Tibial nerve (tissue), 4 donors: Measurements from ENCODE around the gene ARFGAP2. TPM values are rescaled to one million over a fixed set of nuclear protein-coding genes. Genes with fewer than 3 reads are reported as not detected.

Experiments used
- DNase-seq, 2 donors: peaks; one replicate each; pipeline ENCODE4 v3.0.0-alpha.2; 2019; ENCODE audit warnings: low spot score in 2 of 2
- H3K27ac ChIP-seq, 4 donors: fragments of 200-600 bp; sonication (generic) in 3 of 4; one replicate each; pipeline ENCODE4 v1.5.1; 2017 to 2019; ENCODE audit warnings: mild to moderate bottlenecking in 1 of 4
- H3K27me3 ChIP-seq, 2 donors: fragments of 200-600 bp; sonication (generic) in 1 of 2; one replicate each; pipeline versions ENCODE4 v1.5.1 to v1.6.0; 2017 to 2019
- H3K36me3 ChIP-seq, 3 donors: fragments of 200-600 bp; sonication (generic); one replicate each; pipeline ENCODE4 v1.5.1; 2018 to 2019
- H3K4me1 ChIP-seq, 4 donors: fragments of 200-600 bp; sonication (generic) in 3 of 4; one replicate each; pipeline ENCODE4 v1.5.1; 2017 to 2019
- H3K4me3 ChIP-seq, 4 donors: fragments of 200-600 bp; sonication (generic) in 3 of 4; one replicate each; pipeline ENCODE4 v1.5.1; 2017 to 2019; ENCODE audit warnings: mild to moderate bottlenecking in 1 of 4, moderate library complexity in 1 of 4
- H3K9me3 ChIP-seq, 4 donors: fragments of 200-600 bp; sonication (generic) in 3 of 4; one replicate each; pipeline ENCODE4 v1.5.1; 2017 to 2019
- EP300 ChIP-seq, 2 donors: sonication (generic); formaldehyde crosslinking; IDR thresholded peaks; one replicate each; pipeline ENCODE4 v1.6.1; 2017; ENCODE audit warnings: antibody characterized with exemption in 2 of 2, mild to moderate bottlenecking in 1 of 2
- POLR2A ChIP-seq, 2 donors: fragments of 450-650 bp; IDR thresholded peaks; one replicate each; pipeline ENCODE4 v1.6.1; 2017; ENCODE audit warnings: antibody characterized with exemption in 2 of 2, mild to moderate bottlenecking in 2 of 2, moderate library complexity in 2 of 2
- WGBS, 2 donors: methylation state at CpG; one replicate each; pipeline ENCODE4 v1.1.5; 2018; 5-methylcytosine and 5-hydroxymethylcytosine counted together
- total RNA-seq, 4 donors: library from RNA; depleted of rRNA; stranded (reverse); fragments of >200 nt; gene quantifications; one replicate each; pipeline ENCODE4 v1.1.0, GENCODE V29; 2016
- TF ChIP-seq, protein P1 (sequence below), 5 experiments: fragments of 200-600 bp in 3 of 5; fragments of 450-650 bp in 2 of 5; sonication (generic) in 3 of 5; IDR thresholded peaks; one replicate each; pipeline ENCODE4 v1.5.1; 2016 to 2019; ENCODE audit warnings: antibody characterized with exemption in 5 of 5, mild to moderate bottlenecking in 3 of 5, moderate library complexity in 2 of 5

ARFGAP2 gene
- total RNA-seq, 4 donors from 2014 or later, result 164 to 209 (median 176) TPM

DNA sequence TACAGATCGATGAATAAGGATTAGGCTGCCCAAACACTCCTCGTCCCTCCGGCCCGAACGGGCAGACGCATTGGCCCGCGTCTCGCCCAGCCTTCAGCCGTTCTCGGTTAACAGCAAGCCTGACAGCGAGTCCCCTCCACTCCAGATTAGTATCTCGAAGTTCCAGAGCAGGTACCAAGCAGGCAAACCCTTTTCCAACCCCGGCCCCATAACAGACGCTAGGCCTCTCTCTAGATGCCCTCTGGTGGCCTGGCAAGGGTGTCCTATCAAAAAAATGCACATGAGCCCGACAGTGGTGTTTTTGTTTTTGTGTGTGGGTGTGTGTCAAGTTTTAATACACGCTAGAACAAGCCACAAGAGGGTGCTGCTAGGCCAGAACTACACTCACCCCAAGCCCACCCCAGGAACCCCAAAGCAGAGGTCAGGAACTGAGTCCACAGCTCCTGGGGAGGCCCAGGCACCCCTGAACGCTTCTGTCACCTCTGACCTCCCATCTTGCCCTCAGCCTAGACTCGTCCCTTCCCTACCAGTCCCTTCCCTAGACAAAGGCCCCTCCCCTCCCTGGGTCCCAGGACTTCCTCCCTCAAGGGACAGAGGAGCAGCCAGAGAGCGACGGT lies 658 bp upstream of the ARFGAP2 start:
- WGBS, 2 donors, result 0 to 3% methylated on average over 17 to 20 of the region's 21 CpGs
- peak; percentile 48 to 76 for DNase-seq
- H3K27me3 ChIP-seq, result no peaks in the 10 kb centered on the region
- H3K9me3 ChIP-seq, result no peaks in the 10 kb centered on the region
- peak overlapping the region; percentile 47 to 98 (median 88) for H3K4me3 ChIP-seq
- peak overlapping the region; percentile 97 to 100 (median 98) for H3K27ac ChIP-seq
- H3K4me1 ChIP-seq, result peaks cover 3 to 69% (median 21%) of the 10 kb centered on the region in 4 donors
- H3K36me3 ChIP-seq, result peaks cover 0 to 59% (median 3%) of the 10 kb centered on the region in 3 donors
- TF ChIP-seq EP300 (IDR thresholded peaks at IDR 0.05) (peak; percentile 2 to 33), POLR2A (IDR thresholded peaks at IDR 0.05) (no peak)
- TF ChIP-seq, protein P1, sequence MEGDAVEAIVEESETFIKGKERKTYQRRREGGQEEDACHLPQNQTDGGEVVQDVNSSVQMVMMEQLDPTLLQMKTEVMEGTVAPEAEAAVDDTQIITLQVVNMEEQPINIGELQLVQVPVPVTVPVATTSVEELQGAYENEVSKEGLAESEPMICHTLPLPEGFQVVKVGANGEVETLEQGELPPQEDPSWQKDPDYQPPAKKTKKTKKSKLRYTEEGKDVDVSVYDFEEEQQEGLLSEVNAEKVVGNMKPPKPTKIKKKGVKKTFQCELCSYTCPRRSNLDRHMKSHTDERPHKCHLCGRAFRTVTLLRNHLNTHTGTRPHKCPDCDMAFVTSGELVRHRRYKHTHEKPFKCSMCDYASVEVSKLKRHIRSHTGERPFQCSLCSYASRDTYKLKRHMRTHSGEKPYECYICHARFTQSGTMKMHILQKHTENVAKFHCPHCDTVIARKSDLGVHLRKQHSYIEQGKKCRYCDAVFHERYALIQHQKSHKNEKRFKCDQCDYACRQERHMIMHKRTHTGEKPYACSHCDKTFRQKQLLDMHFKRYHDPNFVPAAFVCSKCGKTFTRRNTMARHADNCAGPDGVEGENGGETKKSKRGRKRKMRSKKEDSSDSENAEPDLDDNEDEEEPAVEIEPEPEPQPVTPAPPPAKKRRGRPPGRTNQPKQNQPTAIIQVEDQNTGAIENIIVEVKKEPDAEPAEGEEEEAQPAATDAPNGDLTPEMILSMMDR (IDR thresholded peaks at IDR 0.05), result peak; percentile 52 to 93 (median 80)

DNA sequence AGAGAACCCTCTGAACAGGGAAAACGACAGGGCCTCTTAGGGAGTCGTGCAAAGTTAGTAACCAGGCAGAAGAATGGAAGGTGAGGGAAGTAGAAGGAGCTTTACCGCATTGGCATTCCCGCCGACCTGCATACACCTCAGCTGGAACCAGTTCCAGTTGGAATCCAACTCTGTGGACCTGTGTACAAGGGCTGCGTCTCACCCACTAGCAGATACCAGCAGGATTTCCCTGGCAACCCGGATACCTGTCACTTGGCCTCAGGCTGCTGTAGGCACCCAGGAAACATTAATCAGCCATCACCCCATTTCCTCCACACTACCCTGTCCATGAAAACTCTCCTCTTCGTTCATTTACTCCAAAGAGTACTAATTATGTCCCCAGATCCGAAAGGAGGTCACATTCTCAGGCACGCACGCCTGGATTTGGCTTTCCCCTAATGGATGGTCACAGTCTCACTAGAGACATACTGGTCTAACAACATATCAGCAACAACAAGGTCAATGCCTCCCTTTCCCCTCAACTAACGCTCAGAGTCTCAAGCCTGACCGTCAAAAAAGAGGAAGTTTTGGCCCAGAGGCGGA lies 842 bp downstream of the ARFGAP2 start:
- peak overlapping the region; percentile 97 to 100 (median 98) for H3K27ac ChIP-seq
- peaks cover 0 to 69% (median 3%) of the 10 kb centered on the region in 3 donors for H3K36me3 ChIP-seq
- H3K4me1 ChIP-seq, result peaks cover 3 to 81% (median 21%) of the 10 kb centered on the region in 4 donors
- peak overlapping the region; percentile 87 to 98 (median 93) for H3K4me3 ChIP-seq
- 34% methylated on average over 14 of the region's 14 CpGs for whole genome bisulfite sequencing, 2 donors
- no peaks in the 10 kb centered on the region for H3K27me3 ChIP-seq
- TF ChIP-seq POLR2A (IDR thresholded peaks at IDR 0.05) (no peak), EP300 (IDR thresholded peaks at IDR 0.05) (no peak)
- TF ChIP-seq, protein P1 (IDR thresholded peaks at IDR 0.05), result no peak
- DNase-seq, result no peak
- no peaks in the 10 kb centered on the region for H3K9me3 ChIP-seq

DNA sequence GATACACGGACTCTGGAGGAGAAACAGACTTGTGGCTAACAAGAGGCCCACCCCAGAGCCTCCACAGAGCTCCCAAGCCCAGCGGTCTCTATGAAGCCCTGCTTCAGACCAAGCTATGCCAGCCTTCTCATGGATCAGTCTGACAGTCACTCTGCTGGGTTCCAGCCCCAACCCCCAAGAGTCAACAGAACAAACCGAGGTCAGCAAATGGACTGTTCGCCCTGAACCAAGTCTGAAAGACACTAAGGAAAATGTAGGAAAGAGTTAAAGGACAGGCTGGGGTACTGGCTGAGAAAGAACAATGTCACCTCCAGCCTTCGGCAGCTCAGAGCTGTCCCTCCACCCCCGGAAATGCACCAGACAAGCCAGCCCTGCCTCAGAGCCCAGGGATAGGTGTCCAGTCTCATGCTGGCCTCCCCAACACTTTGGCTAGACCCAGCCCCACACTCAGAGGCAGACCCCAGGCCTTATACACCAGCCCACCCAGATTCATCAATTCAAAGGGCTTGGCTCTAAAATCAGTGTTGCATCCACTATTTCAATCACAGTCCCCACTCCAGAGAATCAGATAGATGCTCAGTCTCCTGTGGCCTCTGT lies 3.8 kb downstream of the ARFGAP2 start:
- H3K9me3 ChIP-seq, result no peaks in the 10 kb centered on the region
- 66 to 77% methylated on average over 6 of the region's 6 CpGs for WGBS, 2 donors
- TF ChIP-seq, protein P1 (IDR thresholded peaks at IDR 0.05), result no peak
- H3K27me3 ChIP-seq, result no peaks in the 10 kb centered on the region
- H3K4me1 ChIP-seq, result peaks cover 3 to 56% (median 16%) of the 10 kb centered on the region in 4 donors
- H3K4me3 ChIP-seq, result no peak overlapping the region
- H3K36me3 ChIP-seq, result peaks cover 8 to 75% (median 15%) of the 10 kb centered on the region in 3 donors
- H3K27ac ChIP-seq, result no peak overlapping the region
- no peak for DNase-seq

DNA sequence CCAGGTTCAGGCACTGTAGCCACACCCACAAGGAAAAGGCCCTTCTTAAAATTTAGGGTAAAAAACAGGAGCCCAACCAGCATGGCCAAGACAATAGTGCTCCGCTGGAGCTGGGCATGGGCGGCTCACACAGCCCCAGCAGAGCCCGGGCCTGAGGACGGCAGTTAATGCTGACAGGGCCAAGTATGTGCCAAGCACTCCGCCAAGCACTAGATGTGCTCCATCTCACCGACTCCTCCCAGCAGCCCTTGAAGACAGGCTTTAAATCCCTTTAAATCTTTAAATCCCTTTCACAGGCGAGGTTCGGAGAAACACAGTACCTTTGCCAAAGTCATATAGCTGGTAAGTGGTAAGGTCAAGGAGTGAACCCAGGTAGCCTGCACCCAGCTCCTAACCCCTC lies 4.8 kb downstream of the ARFGAP2 start:
- WGBS, 2 donors, result 70 to 81% methylated on average over 8 of the region's 8 CpGs
- H3K4me3 ChIP-seq, result no peak overlapping the region
- no peaks in the 10 kb centered on the region for H3K27me3 ChIP-seq
- DNase-seq, result no peak
- peaks cover 3 to 50% (median 11%) of the 10 kb centered on the region in 4 donors for H3K4me1 ChIP-seq
- no peaks in the 10 kb centered on the region for H3K9me3 ChIP-seq
- H3K36me3 ChIP-seq, result peaks cover 9 to 84% (median 18%) of the 10 kb centered on the region in 3 donors
- TF ChIP-seq POLR2A (IDR thresholded peaks at IDR 0.05), result no peak
- TF ChIP-seq, protein P1 (IDR thresholded peaks at IDR 0.05), result no peak
- no peak for TF ChIP-seq EP300 (IDR thresholded peaks at IDR 0.05)
- no peak overlapping the region for H3K27ac ChIP-seq
